Mesendoderm (in vitro differentiated cells): ENCODE measurements around the gene NKX6-2. TPM values are rescaled to one million over a fixed set of nuclear protein-coding genes. Genes with fewer than 3 reads are reported as not detected.

Experiments used
- DNase-seq: peaks from one replicate; pipeline ENCODE4 v3.0.0; 2013
- H2AK5ac ChIP-seq: 2 replicates; pipeline ENCODE4 v1.6.1; 2013; ENCODE audit warnings: low read length, inconsistent platforms
- H2BK120ac ChIP-seq: 2 replicates; pipeline ENCODE4 v1.6.1; 2013; ENCODE audit warnings: low read depth, mild to moderate bottlenecking, low read length, moderate library complexity, mixed read lengths
- H2BK15ac ChIP-seq: replicated peaks from 2 replicates; pipeline ENCODE4 v1.6.1; 2013; ENCODE audit warnings: low read depth, mild to moderate bottlenecking, moderate library complexity
- H2BK5ac ChIP-seq: 2 replicates; pipeline ENCODE4 v1.6.1; 2013; ENCODE audit warnings: low read length, inconsistent platforms
- H3K18ac ChIP-seq: 2 replicates; pipeline ENCODE4 v1.6.1; 2013; ENCODE audit warnings: mild to moderate bottlenecking, low read length, mixed read lengths
- H3K23ac ChIP-seq: one replicate; pipeline ENCODE4 v1.6.1; 2013; ENCODE audit warnings: low read length
- H3K27ac ChIP-seq: 2 replicates; pipeline ENCODE4 v1.5.1; 2013; ENCODE audit warnings: low read depth, mild to moderate bottlenecking, inconsistent platforms, low read length, moderate library complexity
- H3K27me3 ChIP-seq: 2 replicates; pipeline ENCODE4 v1.6.1; 2013; ENCODE audit warnings: low read length, control low read depth, mild to moderate bottlenecking, inconsistent platforms; ENCODE audit not compliant: insufficient read depth, poor library complexity
- H3K36me3 ChIP-seq: 2 replicates; pipeline ENCODE4 v1.6.1; 2013; ENCODE audit warnings: low read length, inconsistent platforms; ENCODE audit not compliant: control insufficient read depth, insufficient read depth
- H3K4ac ChIP-seq: one replicate; pipeline ENCODE4 v1.6.1; 2013; ENCODE audit warnings: low read depth, mild to moderate bottlenecking, low read length, moderate library complexity
- H3K4me1 ChIP-seq: 2 replicates; pipeline ENCODE4 v1.6.1; 2013; ENCODE audit warnings: low read depth, low read length, inconsistent platforms; ENCODE audit not compliant: control insufficient read depth
- H3K4me2 ChIP-seq: 2 replicates; pipeline ENCODE4 v1.6.1; 2013; ENCODE audit warnings: low read length
- H3K4me3 ChIP-seq: 2 replicates; pipeline ENCODE4 v1.5.1; 2013; ENCODE audit warnings: mild to moderate bottlenecking, low read length
- H3K56ac ChIP-seq: one replicate; pipeline ENCODE4 v1.6.1; 2013; ENCODE audit warnings: low read length
- H3K79me1 ChIP-seq: 2 replicates; pipeline ENCODE4 v1.6.1; 2013; ENCODE audit warnings: low read length, inconsistent platforms
- H3K79me2 ChIP-seq: 2 replicates; pipeline ENCODE4 v1.6.1; 2013; ENCODE audit warnings: mild to moderate bottlenecking, low read length; ENCODE audit not compliant: control insufficient read depth, insufficient read depth
- H3K9ac ChIP-seq: 2 replicates; pipeline ENCODE4 v1.6.1; 2013; ENCODE audit warnings: low read length, inconsistent platforms
- H4K5ac ChIP-seq: one replicate; pipeline ENCODE4 v1.6.1; 2013; ENCODE audit warnings: low read length
- H4K8ac ChIP-seq: one replicate; pipeline ENCODE4 v1.6.1; 2013; ENCODE audit warnings: low read depth, mild to moderate bottlenecking, control low read depth, low read length, moderate library complexity
- WGBS: extraction: QIAGEN DNeasy Blood & Tissue Kit; methylation state at CpG from one replicate; pipeline ENCODE4 v1.1.7; 2013; ENCODE audit warnings: low lambda C conversion rate, missing lambda C conversion rate; ENCODE audit not compliant: insufficient coverage; ENCODE audit errors: extremely low coverage; 5-methylcytosine and 5-hydroxymethylcytosine counted together
- polyA plus RNA-seq, 2 experiments: library from polyadenylated mRNA; stranded (reverse); fragments of 200-250 nt; gene quantifications; one replicate each; pipeline ENCODE4 v1.2.3, GENCODE V29; 2013

NKX6-2 gene
- polyA plus RNA-seq (2013, experiment 1 of 2) = not detected
- 0.01 TPM for polyA plus RNA-seq (2013, experiment 2 of 2)

DNA sequence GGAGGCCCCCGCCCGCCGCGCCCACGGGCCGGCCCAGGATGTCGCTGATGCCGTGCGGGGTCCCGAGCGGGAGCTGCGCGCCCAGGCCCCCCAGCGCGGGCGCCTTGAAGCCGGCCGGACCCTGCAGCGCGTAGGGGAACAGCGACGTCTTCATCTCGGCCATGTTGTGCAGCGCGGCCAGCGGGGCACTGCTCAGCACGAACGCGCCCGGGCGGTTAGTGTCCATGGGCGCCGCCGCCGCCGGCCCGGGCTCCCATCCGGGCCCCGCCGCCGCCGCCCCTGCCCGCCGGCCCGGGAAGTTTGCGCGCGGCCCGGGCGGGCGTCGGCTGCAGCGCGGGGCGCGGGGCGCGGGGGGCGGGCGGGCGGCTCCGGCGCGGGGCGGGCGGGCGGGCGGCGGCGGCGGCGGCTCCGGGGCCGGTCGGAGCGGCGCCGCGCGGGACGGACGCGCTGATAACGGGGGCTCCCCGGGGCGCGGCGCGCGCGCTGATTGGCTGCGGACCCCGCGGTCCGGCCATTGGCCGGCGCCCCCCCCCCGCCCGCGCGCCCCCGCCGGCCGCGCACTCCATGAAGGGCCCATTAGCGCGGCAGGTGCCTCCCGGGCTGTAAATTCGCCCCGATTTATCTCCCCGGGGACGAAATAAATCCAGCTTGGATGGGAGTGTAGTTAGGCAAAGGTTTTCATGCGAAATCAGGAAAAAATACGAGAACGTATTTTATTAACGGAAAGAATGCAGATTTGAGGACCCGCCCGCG lies at the start of gene NKX6-2:
TSS of gene NKX6-2 (minus strand) at position 425 of the 753 bp plus-strand sequence. CDS start at position 226, 199 bp downstream.
- H3K4me2 ChIP-seq = no peak within 1 kb of the TSS
- H3K79me2 ChIP-seq = no peaks in the 10 kb centered on the region
- no peak within 1 kb of the TSS for H3K27ac ChIP-seq
- H2BK120ac ChIP-seq = no peak within 1 kb of the TSS
- DNase-seq = no peak
- H3K79me1 ChIP-seq = no peaks in the 10 kb centered on the region
- H3K4ac ChIP-seq = no peak within 1 kb of the TSS
- no peak within 1 kb of the TSS for H4K8ac ChIP-seq
- no peak within 1 kb of the TSS for H2BK5ac ChIP-seq
- no peak within 1 kb of the TSS for H2AK5ac ChIP-seq
- H2BK15ac ChIP-seq = no peak within 1 kb of the TSS
- peaks cover 67% of the 10 kb centered on the region for H3K27me3 ChIP-seq
- H3K4me3 ChIP-seq = no peak within 1 kb of the TSS
- no peak within 1 kb of the TSS for H4K5ac ChIP-seq
- H3K23ac ChIP-seq = no peak within 1 kb of the TSS
- no peak within 1 kb of the TSS for H3K56ac ChIP-seq
- no peaks in the 10 kb centered on the region for H3K36me3 ChIP-seq
- H3K4me1 ChIP-seq = no peaks in the 10 kb centered on the region
- H3K18ac ChIP-seq = no peak within 1 kb of the TSS
- no peak within 1 kb of the TSS for H3K9ac ChIP-seq
- no CpG with 5 or more reads among the region's 119 CpGs for WGBS

- WGBS = no CpG with 5 or more reads among the region's 25 CpGs
- Histone ChIP-seq H2BK120ac (no peak overlapping the region), H3K27me3 (no peaks in the 10 kb centered on the region), H3K18ac (no peak overlapping the region), H2BK15ac (no peak overlapping the region), H3K4ac (no peak overlapping the region), H3K56ac (no peak overlapping the region), H3K27ac (no peak overlapping the region), H3K4me2 (no peak overlapping the region), H3K79me2 (no peaks in the 10 kb centered on the region), H2BK5ac (no peak overlapping the region), H2AK5ac (no peak overlapping the region), H3K9ac (no peak overlapping the region), H4K5ac (no peak overlapping the region), H3K79me1 (no peaks in the 10 kb centered on the region), H3K4me1 (no peaks in the 10 kb centered on the region), H4K8ac (no peak overlapping the region), H3K23ac (no peak overlapping the region), H3K36me3 (no peaks in the 10 kb centered on the region), H3K4me3 (no peak overlapping the region)
- DNase-seq = no peak
Measured at GRCh38 chr10:132834891-132835847, 49.2 kb upstream of the NKX6-2 start.

GRCh38 chr10:132834311-132834761 lies 48.4 kb upstream of the NKX6-2 start:
- H3K4me3 ChIP-seq = no peak overlapping the region
- H2BK15ac ChIP-seq = no peak overlapping the region
- no peaks in the 10 kb centered on the region for H3K4me1 ChIP-seq
- no peaks in the 10 kb centered on the region for H3K36me3 ChIP-seq
- no peak overlapping the region for H3K18ac ChIP-seq
- H3K79me1 ChIP-seq = no peaks in the 10 kb centered on the region
- H3K56ac ChIP-seq = no peak overlapping the region
- H3K9ac ChIP-seq = no peak overlapping the region
- no peaks in the 10 kb centered on the region for H3K79me2 ChIP-seq
- H3K27ac ChIP-seq = no peak overlapping the region
- no peak for DNase-seq
- H3K4me2 ChIP-seq = no peak overlapping the region
- H4K8ac ChIP-seq = no peak overlapping the region
- H2BK120ac ChIP-seq = no peak overlapping the region
- H3K4ac ChIP-seq = no peak overlapping the region
- no peaks in the 10 kb centered on the region for H3K27me3 ChIP-seq
- WGBS = no CpG with 5 or more reads among the region's 18 CpGs
- H2AK5ac ChIP-seq = no peak overlapping the region
- no peak overlapping the region for H2BK5ac ChIP-seq
- H4K5ac ChIP-seq = no peak overlapping the region
- no peak overlapping the region for H3K23ac ChIP-seq

DNA sequence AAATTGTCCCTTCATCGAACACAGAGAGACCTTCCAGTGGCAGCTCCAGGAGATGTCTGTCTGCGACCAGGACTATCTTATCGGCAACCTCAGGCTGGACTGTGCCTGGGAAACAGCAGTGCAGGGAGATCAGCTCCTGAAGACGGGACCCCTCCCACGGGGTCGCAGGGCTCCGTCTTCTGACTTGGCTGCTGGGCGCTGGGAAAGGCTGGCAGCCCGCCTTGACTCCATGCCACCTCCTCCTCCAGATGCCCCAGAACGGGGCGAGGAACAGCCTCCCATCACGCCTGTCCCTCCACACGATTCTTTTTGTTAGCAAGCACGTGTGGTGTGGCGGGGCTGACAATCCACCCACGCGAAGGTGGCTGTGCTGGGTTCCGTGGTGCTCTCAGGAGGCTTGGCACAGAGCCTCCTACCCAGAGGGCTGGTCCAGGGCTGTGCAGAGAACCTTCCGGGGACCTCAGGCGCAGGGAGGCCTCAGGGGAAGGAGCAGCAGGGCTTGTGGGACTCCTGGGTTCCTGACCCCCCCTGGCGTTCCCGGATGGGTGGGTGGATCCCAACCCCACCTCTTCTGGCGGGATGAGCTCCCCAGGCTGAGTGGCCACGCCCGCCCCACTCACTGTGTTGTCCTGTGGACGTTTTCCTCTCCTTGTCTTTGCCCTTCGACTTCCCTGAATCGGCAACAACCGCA lies 47.6 kb upstream of the NKX6-2 start:
- Histone ChIP-seq H3K36me3 (no peaks in the 10 kb centered on the region), H3K4ac (no peak overlapping the region), H3K27ac (no peak overlapping the region), H3K4me1 (no peaks in the 10 kb centered on the region), H3K4me3 (no peak overlapping the region), H3K23ac (no peak overlapping the region), H3K4me2 (no peak overlapping the region), H2BK5ac (no peak overlapping the region), H4K8ac (no peak overlapping the region), H3K18ac (no peak overlapping the region), H2BK120ac (no peak overlapping the region), H3K27me3 (no peaks in the 10 kb centered on the region), H3K56ac (no peak overlapping the region), H3K79me2 (no peaks in the 10 kb centered on the region), H3K9ac (no peak overlapping the region), H4K5ac (no peak overlapping the region), H3K79me1 (no peaks in the 10 kb centered on the region), H2AK5ac (no peak overlapping the region), H2BK15ac (no peak overlapping the region)
- DNase-seq = no peak
- WGBS = no CpG with 5 or more reads among the region's 29 CpGs

- no peak overlapping the region for H3K56ac ChIP-seq
- H3K23ac ChIP-seq = no peak overlapping the region
- WGBS = no CpG with 5 or more reads among the region's 30 CpGs
- H2BK5ac ChIP-seq = no peak overlapping the region
- H3K36me3 ChIP-seq = no peaks in the 10 kb centered on the region
- no peaks in the 10 kb centered on the region for H3K27me3 ChIP-seq
- DNase-seq = no peak
- no peak overlapping the region for H3K4me3 ChIP-seq
- H3K9ac ChIP-seq = no peak overlapping the region
- no peak overlapping the region for H3K4me2 ChIP-seq
- H3K79me1 ChIP-seq = no peaks in the 10 kb centered on the region
- no peak overlapping the region for H3K27ac ChIP-seq
- H4K5ac ChIP-seq = no peak overlapping the region
- H3K79me2 ChIP-seq = no peaks in the 10 kb centered on the region
- H3K4ac ChIP-seq = no peak overlapping the region
- no peak overlapping the region for H4K8ac ChIP-seq
- H2BK15ac ChIP-seq = no peak overlapping the region
- H3K18ac ChIP-seq = no peak overlapping the region
- H3K4me1 ChIP-seq = no peaks in the 10 kb centered on the region
- no peak overlapping the region for H2AK5ac ChIP-seq
- no peak overlapping the region for H2BK120ac ChIP-seq
Measured at GRCh38 chr10:132832186-132832969, 46.4 kb upstream of the NKX6-2 start.
